ENCODE measurements around the gene PGBD5.
A peak's percentile ranks its signal among the peaks of the same experiment; 100 is the strongest.

PGBD5 gene

GRCh38 chr1:230277201-230278025 is 148.7 kb downstream of the PGBD5 start:
- no peaks in the 10 kb centered on the region for H3K9me3 ChIP-seq (ENCODE audit: control insufficient read depth in 1 of 2, low read length in 2 of 2)
- no peaks in the 10 kb centered on the region for H3K27me3 ChIP-seq (ENCODE audit: control insufficient read depth in 1 of 2, insufficient read depth in 2 of 2, low read length in 2 of 2)
- H3K9ac ChIP-seq (ENCODE audit: low read depth in 1 of 2, low read length in 2 of 2) = no peak overlapping the region
- no peak overlapping the region for H3K4me3 ChIP-seq (ENCODE audit: low read depth in 1 of 2, low read length in 2 of 2)
- H3K36me3 ChIP-seq (ENCODE audit: control insufficient read depth in 1 of 2, insufficient read depth in 2 of 2, low read length in 2 of 2) = peaks cover 31 to 36% of the 10 kb centered on the region in 2 donors
- no peak overlapping the region for H3K27ac ChIP-seq (ENCODE audit: low read depth, low read length)
- peaks cover 16 to 24% of the 10 kb centered on the region in 2 donors for H3K4me1 ChIP-seq (ENCODE audit: control insufficient read depth in 1 of 2, insufficient read depth in 2 of 2, low read length in 2 of 2)

DNA sequence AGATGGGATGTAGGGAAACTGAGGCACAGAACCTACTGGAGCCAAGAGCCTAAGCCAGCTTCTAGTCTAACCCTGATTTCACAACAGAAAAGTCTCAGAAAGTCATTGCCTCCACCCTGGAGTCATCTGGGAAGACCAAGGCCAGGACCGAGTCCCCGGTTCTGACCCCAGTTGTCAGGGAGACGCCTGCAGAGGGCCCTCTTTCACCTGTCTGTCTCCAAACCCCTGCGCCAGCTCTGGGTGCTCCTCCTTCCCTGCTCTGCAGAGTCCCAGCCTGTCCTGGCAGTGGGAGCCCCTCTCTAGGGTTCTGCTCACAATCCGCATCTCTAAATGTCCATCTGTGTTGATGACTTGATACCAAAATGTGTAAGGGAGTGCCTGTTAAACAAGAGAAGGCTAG is 149.7 kb downstream of the PGBD5 start:
- Histone ChIP-seq H3K4me3 (ENCODE audit: low read depth in 1 of 2, low read length in 2 of 2) (no peak overlapping the region), H3K36me3 (ENCODE audit: control insufficient read depth in 1 of 2, insufficient read depth in 2 of 2, low read length in 2 of 2) (peaks cover 31 to 36% of the 10 kb centered on the region in 2 donors), H3K27me3 (ENCODE audit: control insufficient read depth in 1 of 2, insufficient read depth in 2 of 2, low read length in 2 of 2) (no peaks in the 10 kb centered on the region), H3K4me1 (ENCODE audit: control insufficient read depth in 1 of 2, insufficient read depth in 2 of 2, low read length in 2 of 2) (peaks cover 11 to 16% of the 10 kb centered on the region in 2 donors), H3K9me3 (ENCODE audit: control insufficient read depth in 1 of 2, low read length in 2 of 2) (no peaks in the 10 kb centered on the region), H3K9ac (ENCODE audit: low read depth in 1 of 2, low read length in 2 of 2) (no peak overlapping the region), H3K27ac (ENCODE audit: low read depth, low read length) (no peak overlapping the region)

- Histone ChIP-seq H3K9ac (ENCODE audit: low read depth in 1 of 2, low read length in 2 of 2) (no peak overlapping the region), H3K4me3 (ENCODE audit: low read depth in 1 of 2, low read length in 2 of 2) (no peak overlapping the region), H3K27me3 (ENCODE audit: control insufficient read depth in 1 of 2, insufficient read depth in 2 of 2, low read length in 2 of 2) (no peaks in the 10 kb centered on the region), H3K36me3 (ENCODE audit: control insufficient read depth in 1 of 2, insufficient read depth in 2 of 2, low read length in 2 of 2) (peaks cover 18 to 26% of the 10 kb centered on the region in 2 donors), H3K9me3 (ENCODE audit: control insufficient read depth in 1 of 2, low read length in 2 of 2) (no peaks in the 10 kb centered on the region), H3K27ac (ENCODE audit: low read depth, low read length) (no peak overlapping the region), H3K4me1 (ENCODE audit: control insufficient read depth in 1 of 2, insufficient read depth in 2 of 2, low read length in 2 of 2) (peaks cover 10 to 21% of the 10 kb centered on the region in 2 donors)
These were observed 151.9 kb downstream of the PGBD5 start for GRCh38 chr1:230274254-230274653.

- H3K27ac ChIP-seq (ENCODE audit: low read depth, low read length) = no peak overlapping the region
- peaks cover 15 to 28% of the 10 kb centered on the region in 2 donors for H3K4me1 ChIP-seq (ENCODE audit: control insufficient read depth in 1 of 2, insufficient read depth in 2 of 2, low read length in 2 of 2)
- no peak overlapping the region for H3K9ac ChIP-seq (ENCODE audit: low read depth in 1 of 2, low read length in 2 of 2)
- H3K4me3 ChIP-seq (ENCODE audit: low read depth in 1 of 2, low read length in 2 of 2) = no peak overlapping the region
- H3K27me3 ChIP-seq (ENCODE audit: control insufficient read depth in 1 of 2, insufficient read depth in 2 of 2, low read length in 2 of 2) = no peaks in the 10 kb centered on the region
- H3K9me3 ChIP-seq (ENCODE audit: control insufficient read depth in 1 of 2, low read length in 2 of 2) = no peaks in the 10 kb centered on the region
- H3K36me3 ChIP-seq (ENCODE audit: control insufficient read depth in 1 of 2, insufficient read depth in 2 of 2, low read length in 2 of 2) = peaks cover 18 to 21% of the 10 kb centered on the region in 2 donors
These were observed 152.9 kb downstream of the PGBD5 start for GRCh38 chr1:230273141-230273710.

DNA sequence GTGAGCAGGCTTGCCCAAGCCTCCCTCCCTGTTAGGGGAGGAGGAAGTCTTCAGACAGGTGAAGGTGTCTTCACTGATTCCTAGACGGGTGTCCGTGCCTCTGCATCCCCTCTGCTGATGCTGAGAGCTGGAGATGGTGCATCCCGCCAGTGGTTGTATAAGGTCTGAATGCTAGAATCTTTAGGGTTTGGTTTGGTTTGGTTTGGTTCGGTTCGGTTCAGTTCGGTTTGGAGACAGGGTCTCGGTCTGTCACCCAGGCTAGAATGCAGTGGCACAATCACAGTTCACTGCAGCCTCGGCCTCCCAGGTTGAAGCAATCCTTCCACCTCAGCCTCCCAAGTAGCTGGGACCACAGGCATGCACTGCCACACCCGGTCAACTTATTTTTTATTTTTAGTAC is 153.6 kb downstream of the PGBD5 start:
- Histone ChIP-seq H3K9me3 (ENCODE audit: control insufficient read depth in 1 of 2, low read length in 2 of 2) (no peaks in the 10 kb centered on the region), H3K4me1 (ENCODE audit: control insufficient read depth in 1 of 2, insufficient read depth in 2 of 2, low read length in 2 of 2) (peaks cover 21 to 34% of the 10 kb centered on the region in 2 donors), H3K4me3 (ENCODE audit: low read depth in 1 of 2, low read length in 2 of 2) (no peak overlapping the region), H3K9ac (ENCODE audit: low read depth in 1 of 2, low read length in 2 of 2) (no peak overlapping the region), H3K36me3 (ENCODE audit: control insufficient read depth in 1 of 2, insufficient read depth in 2 of 2, low read length in 2 of 2) (peaks cover 18 to 21% of the 10 kb centered on the region in 2 donors), H3K27me3 (ENCODE audit: control insufficient read depth in 1 of 2, insufficient read depth in 2 of 2, low read length in 2 of 2) (no peaks in the 10 kb centered on the region), H3K27ac (ENCODE audit: low read depth, low read length) (no peak overlapping the region)

- H3K36me3 ChIP-seq (ENCODE audit: control insufficient read depth in 1 of 2, insufficient read depth in 2 of 2, low read length in 2 of 2) = peaks cover 15 to 18% of the 10 kb centered on the region in 2 donors
- no peaks in the 10 kb centered on the region for H3K9me3 ChIP-seq (ENCODE audit: control insufficient read depth in 1 of 2, low read length in 2 of 2)
- H3K27ac ChIP-seq (ENCODE audit: low read depth, low read length) = no peak overlapping the region
- no peak overlapping the region for H3K9ac ChIP-seq (ENCODE audit: low read depth in 1 of 2, low read length in 2 of 2)
- peaks cover 32 to 36% of the 10 kb centered on the region in 2 donors for H3K4me1 ChIP-seq (ENCODE audit: control insufficient read depth in 1 of 2, insufficient read depth in 2 of 2, low read length in 2 of 2)
- H3K4me3 ChIP-seq (ENCODE audit: low read depth in 1 of 2, low read length in 2 of 2) = no peak overlapping the region
- no peaks in the 10 kb centered on the region for H3K27me3 ChIP-seq (ENCODE audit: control insufficient read depth in 1 of 2, insufficient read depth in 2 of 2, low read length in 2 of 2)
These were observed 154.7 kb downstream of the PGBD5 start for GRCh38 chr1:230271300-230272035.

- Histone ChIP-seq H3K4me1 (ENCODE audit: control insufficient read depth in 1 of 2, insufficient read depth in 2 of 2, low read length in 2 of 2) (peaks cover 34 to 36% of the 10 kb centered on the region in 2 donors), H3K4me3 (ENCODE audit: low read depth in 1 of 2, low read length in 2 of 2) (no peak overlapping the region), H3K27ac (ENCODE audit: low read depth, low read length) (no peak overlapping the region), H3K36me3 (ENCODE audit: control insufficient read depth in 1 of 2, insufficient read depth in 2 of 2, low read length in 2 of 2) (peaks cover 12 to 16% of the 10 kb centered on the region in 2 donors), H3K9ac (ENCODE audit: low read depth in 1 of 2, low read length in 2 of 2) (peak overlapping the region in 1 of 2 donors; percentile 18), H3K9me3 (ENCODE audit: control insufficient read depth in 1 of 2, low read length in 2 of 2) (no peaks in the 10 kb centered on the region), H3K27me3 (ENCODE audit: control insufficient read depth in 1 of 2, insufficient read depth in 2 of 2, low read length in 2 of 2) (no peaks in the 10 kb centered on the region)
These were observed 155.4 kb downstream of the PGBD5 start for GRCh38 chr1:230270559-230271281.

- Histone ChIP-seq H3K36me3 (ENCODE audit: control insufficient read depth in 1 of 2, insufficient read depth in 2 of 2, low read length in 2 of 2) (peaks cover 12 to 17% of the 10 kb centered on the region in 2 donors), H3K4me1 (ENCODE audit: control insufficient read depth in 1 of 2, insufficient read depth in 2 of 2, low read length in 2 of 2) (peaks cover 34 to 36% of the 10 kb centered on the region in 2 donors), H3K27me3 (ENCODE audit: control insufficient read depth in 1 of 2, insufficient read depth in 2 of 2, low read length in 2 of 2) (no peaks in the 10 kb centered on the region), H3K9ac (ENCODE audit: low read depth in 1 of 2, low read length in 2 of 2) (peak overlapping the region in 1 of 2 donors; percentile 18), H3K27ac (ENCODE audit: low read depth, low read length) (no peak overlapping the region), H3K9me3 (ENCODE audit: control insufficient read depth in 1 of 2, low read length in 2 of 2) (no peaks in the 10 kb centered on the region), H3K4me3 (ENCODE audit: low read depth in 1 of 2, low read length in 2 of 2) (no peak overlapping the region)
These were observed 156.0 kb downstream of the PGBD5 start for GRCh38 chr1:230270185-230270558.

GRCh38 chr1:230268371-230269170 is 157.6 kb downstream of the PGBD5 start:
- Histone ChIP-seq H3K4me1 (ENCODE audit: control insufficient read depth in 1 of 2, insufficient read depth in 2 of 2, low read length in 2 of 2) (peaks cover 34 to 36% of the 10 kb centered on the region in 2 donors), H3K36me3 (ENCODE audit: control insufficient read depth in 1 of 2, insufficient read depth in 2 of 2, low read length in 2 of 2) (peaks cover 11 to 26% of the 10 kb centered on the region in 2 donors), H3K9me3 (ENCODE audit: control insufficient read depth in 1 of 2, low read length in 2 of 2) (no peaks in the 10 kb centered on the region), H3K9ac (ENCODE audit: low read depth in 1 of 2, low read length in 2 of 2) (peak overlapping the region; percentile 48 to 49), H3K27me3 (ENCODE audit: control insufficient read depth in 1 of 2, insufficient read depth in 2 of 2, low read length in 2 of 2) (no peaks in the 10 kb centered on the region), H3K27ac (ENCODE audit: low read depth, low read length) (peak overlapping the region; percentile 81), H3K4me3 (ENCODE audit: low read depth in 1 of 2, low read length in 2 of 2) (peak overlapping the region; percentile 36 to 40)

All from duodenal mucosa (tissue), 2 donors.